ENCODE data around the gene TNIK.

The TNIK gene

GRCh38 chr3:171028779-171029232 lies 431.4 kb downstream of the TNIK start:
- peak; percentile 74 for DNase-seq (ENCODE audit: low read depth)

- peak; percentile 77 for DNase-seq (ENCODE audit: low read depth)
These were observed 432.0 kb downstream of the TNIK start for GRCh38 chr3:171028025-171028778.

- DNase-seq (ENCODE audit: low read depth), result no peak
These were observed 433.5 kb downstream of the TNIK start, which contains the start of gene SLC2A2 for GRCh38 chr3:171026597-171027293. Gene SLC2A2 (minus strand): TSS chr3:171026720. CDS start chr3:171026670, 50 bp downstream.

- no peak for DNase-seq (ENCODE audit: low read depth)
These were observed 436.6 kb downstream of the TNIK start for GRCh38 chr3:171023566-171023965.

- DNase-seq (ENCODE audit: low read depth), result no peak
These were observed 438.8 kb downstream of the TNIK start for GRCh38 chr3:171021377-171021776.

- DNase-seq (ENCODE audit: low read depth), result no peak
These were observed 441.9 kb downstream of the TNIK start for GRCh38 chr3:171018156-171018935.

- no peak for DNase-seq (ENCODE audit: low read depth)
These were observed 446.1 kb downstream of the TNIK start for GRCh38 chr3:171013822-171014748.

GRCh38 chr3:171011873-171012336 lies 448.3 kb downstream of the TNIK start:
- DNase-seq (ENCODE audit: low read depth), result no peak

All from stromal cell of bone marrow (primary cell).